HEK293 (cell line): ENCODE data around the gene TAF1B.
"Not testable (repeated sequence)": the region's sequence is repeated elsewhere in the genome, so short reads cannot be mapped to it uniquely, and the experiment has no call there.

Experiments used
- CTCF ChIA-PET: fragments of 350-600 bp; formaldehyde crosslinking; extraction: SDS; loops from one replicate; lab custom pipeline; 2021; ENCODE audit warnings: antibody characterized with exemption; lab: Yijun Ruan, JAX
- POLR2A ChIA-PET: fragments of 300-600 bp; formaldehyde crosslinking; extraction: SDS; loops from one replicate; lab custom pipeline; 2020; ENCODE audit warnings: antibody characterized with exemption, inconsistent platforms; lab: Yijun Ruan, JAX
- H3K27ac ChIP-seq: fragments of 200-500 bp; sonication (Bioruptor generic); 2 replicates; pipeline ENCODE4 v1.5.1; 2014; ENCODE audit warnings: low read depth, low read length, control low read depth, inconsistent platforms; ENCODE audit errors: extremely low read depth
- H3K36me3 ChIP-seq, 2 experiments: fragments of 200-500 bp in 1 of 2; sonication (Bioruptor generic) in 1 of 2; 1 replicate in 1 of 2; 2 replicates in 1 of 2; pipeline ENCODE4 v1.5.1; 2014 to 2017; ENCODE audit warnings: inconsistent platforms in 2 of 2, low read length in 2 of 2; ENCODE audit not compliant: control insufficient read depth in 2 of 2, insufficient read depth in 1 of 2
- H3K4me1 ChIP-seq: fragments of 200-500 bp; sonication (Bioruptor generic); 2 replicates; pipeline ENCODE4 v1.5.1; 2014; ENCODE audit warnings: mild to moderate bottlenecking, low read length, inconsistent platforms; ENCODE audit not compliant: control insufficient read depth, insufficient read depth
- H3K4me3 ChIP-seq: 2 replicates; pipeline ENCODE4 v1.5.1; 2011; ENCODE audit warnings: low read depth, mild to moderate bottlenecking, control low read depth, low read length, moderate library complexity
- H3K9me3 ChIP-seq: fragments of 200-500 bp; sonication (Bioruptor generic); 2 replicates; pipeline ENCODE4 v1.5.1; 2014; ENCODE audit warnings: low read depth, low read length, inconsistent platforms; ENCODE audit not compliant: control insufficient read depth, insufficient read depth
- FEZF1 ChIP-seq: fragments of 450-650 bp; formaldehyde crosslinking; IDR thresholded peaks from 2 replicates; pipeline ENCODE4 v1.5.1; 2016; ENCODE audit warnings: missing biosample characterization, missing genetic modification characterization
- HOXA7 ChIP-seq: sonication (generic); formaldehyde crosslinking; IDR thresholded peaks from 2 replicates; pipeline ENCODE4 v1.8.1; 2022; ENCODE audit warnings: missing genetic modification reagents, borderline replicate concordance
- MZF1 ChIP-seq: fragments of 450-650 bp; formaldehyde crosslinking; IDR thresholded peaks from 2 replicates; pipeline ENCODE4 v1.5.1; 2017; ENCODE audit warnings: missing biosample characterization, missing genetic modification characterization, borderline replicate concordance
- OSR2 ChIP-seq: fragments of 450-650 bp; formaldehyde crosslinking; IDR thresholded peaks from 2 replicates; pipeline ENCODE4 v1.5.1; 2016; ENCODE audit warnings: missing biosample characterization, missing genetic modification characterization
- TRIM28 ChIP-seq: IDR thresholded peaks from 2 replicates; pipeline ENCODE4 v1.6.1; 2011; ENCODE audit warnings: low read length, control low read depth, borderline replicate concordance
- ZBTB6 ChIP-seq: fragments of 450-650 bp; formaldehyde crosslinking; IDR thresholded peaks from 2 replicates; pipeline ENCODE4 v1.5.1; 2017; ENCODE audit warnings: missing biosample characterization, missing genetic modification characterization
- ZFP69B ChIP-seq: fragments of 450-650 bp; formaldehyde crosslinking; IDR thresholded peaks from 2 replicates; pipeline ENCODE4 v1.5.1; 2016; ENCODE audit warnings: missing biosample characterization, missing genetic modification characterization
- ZNF112 ChIP-seq: fragments of 450-650 bp; formaldehyde crosslinking; IDR thresholded peaks from 2 replicates; pipeline ENCODE4 v1.5.0; 2017; ENCODE audit warnings: missing biosample characterization, missing genetic modification characterization
- ZNF146 ChIP-seq: fragments of 450-650 bp; formaldehyde crosslinking; IDR thresholded peaks from 2 replicates; pipeline ENCODE4 v1.5.1; 2016; ENCODE audit warnings: missing biosample characterization, missing genetic modification characterization
- ZNF148 ChIP-seq: fragments of 450-650 bp; formaldehyde crosslinking; IDR thresholded peaks from 2 replicates; pipeline ENCODE4 v1.5.0; 2017; ENCODE audit warnings: missing biosample characterization, missing genetic modification characterization, borderline replicate concordance
- ZNF221 ChIP-seq: fragments of 450-650 bp; formaldehyde crosslinking; IDR thresholded peaks from 2 replicates; pipeline ENCODE4 v1.5.1; 2017; ENCODE audit warnings: missing biosample characterization, missing genetic modification characterization, borderline replicate concordance
- ZNF266 ChIP-seq: fragments of 450-650 bp; formaldehyde crosslinking; IDR thresholded peaks from 2 replicates; pipeline ENCODE4 v1.5.1; 2016; ENCODE audit warnings: missing biosample characterization, missing genetic modification characterization, low read depth
- ZNF324 ChIP-seq: fragments of 450-650 bp; formaldehyde crosslinking; IDR thresholded peaks from 2 replicates; pipeline ENCODE4 v1.5.1; 2016; ENCODE audit warnings: missing biosample characterization, missing genetic modification characterization
- ZNF362 ChIP-seq: fragments of 450-650 bp; formaldehyde crosslinking; IDR thresholded peaks from 2 replicates; pipeline ENCODE4 v1.5.1; 2016; ENCODE audit warnings: missing biosample characterization, missing genetic modification characterization
- ZNF37A ChIP-seq: fragments of 450-650 bp; IDR thresholded peaks from 2 replicates; pipeline ENCODE4 v1.5.1; 2018; ENCODE audit warnings: missing biosample characterization, missing genetic modification characterization
- ZNF48 ChIP-seq: fragments of 450-650 bp; formaldehyde crosslinking; IDR thresholded peaks from 2 replicates; pipeline ENCODE4 v1.5.1; 2016; ENCODE audit warnings: missing biosample characterization, missing genetic modification characterization
- ZNF548 ChIP-seq: fragments of 450-650 bp; formaldehyde crosslinking; IDR thresholded peaks from 2 replicates; pipeline ENCODE4 v1.5.1; 2016; ENCODE audit warnings: missing biosample characterization, missing genetic modification characterization
- ZNF624 ChIP-seq: fragments of 450-650 bp; formaldehyde crosslinking; IDR thresholded peaks from 2 replicates; pipeline ENCODE4 v1.5.1; 2017; ENCODE audit warnings: missing biosample characterization, missing genetic modification characterization
- ZNF747 ChIP-seq: fragments of 450-650 bp; formaldehyde crosslinking; IDR thresholded peaks from 2 replicates; pipeline ENCODE4 v1.5.1; 2016; ENCODE audit warnings: missing biosample characterization, missing genetic modification characterization
- ZNF776 ChIP-seq: fragments of 450-650 bp; formaldehyde crosslinking; IDR thresholded peaks from 2 replicates; pipeline ENCODE4 v1.5.0; 2017; ENCODE audit warnings: missing biosample characterization, missing genetic modification characterization, borderline replicate concordance
- ZNF777 ChIP-seq: fragments of 450-650 bp; formaldehyde crosslinking; IDR thresholded peaks from 2 replicates; pipeline ENCODE4 v1.5.1; 2017; ENCODE audit warnings: missing biosample characterization, missing genetic modification characterization, borderline replicate concordance

The TAF1B gene

GRCh38 chr2:9918275-9918674, 75.0 kb downstream of the TAF1B start:
- ChIA-PET CTCF (no interaction called here), POLR2A (no interaction called here)
- Histone ChIP-seq H3K4me3 (no peak overlapping the region), H3K9me3 (no peaks in the 10 kb centered on the region), H3K36me3 (peaks cover 16 to 66% of the 10 kb centered on the region in 2 experiments), H3K4me1 (no peaks in the 10 kb centered on the region), H3K27ac (no peak overlapping the region)
- TF ChIP-seq TRIM28 (no peak), ZNF747 (no peak), ZBTB6 (tag by site-specific recombination) (no peak), MZF1 (tag by site-specific recombination) (no peak), HOXA7 (CRISPR knock-in tag) (no peak), ZFP69B (tag by site-specific recombination) (no peak), ZNF624 (tag by site-specific recombination) (no peak), ZNF221 (no peak), ZNF548 (tag by site-specific recombination) (no peak), ZNF112 (tag by site-specific recombination) (no peak), ZNF362 (tag by site-specific recombination) (no peak), OSR2 (tag by site-specific recombination) (no peak), ZNF776 (tag by site-specific recombination) (no peak)

GRCh38 chr2:9919512-9919911, 76.2 kb downstream of the TAF1B start:
- ChIA-PET POLR2A (no interaction called here), CTCF (interaction anchor here (1.2 kb wide), 1 partner anchor 28 kb away, joined by 3 read pairs; no protein-coding TSS in a partner anchor)
- TF ChIP-seq FEZF1 (tag by site-specific recombination) (no peak), ZNF148 (tag by site-specific recombination) (no peak), ZNF37A (no peak), ZNF48 (tag by site-specific recombination) (no peak), ZNF324 (tag by site-specific recombination) (no peak), ZNF266 (tag by site-specific recombination) (no peak), ZNF777 (tag by site-specific recombination) (no peak)
- TF ChIP-seq, all 188 proteins: peak for 0
- H3K4me3 ChIP-seq = no peak overlapping the region
- H3K27ac ChIP-seq = no peak overlapping the region
- peaks cover 16 to 59% of the 10 kb centered on the region in 2 experiments for H3K36me3 ChIP-seq
- no peaks in the 10 kb centered on the region for H3K4me1 ChIP-seq
- no peaks in the 10 kb centered on the region for H3K9me3 ChIP-seq

GRCh38 chr2:9927020-9927419, 83.7 kb downstream of the TAF1B start:
- H3K4me3 ChIP-seq, H3K27ac ChIP-seq, POLR2A ChIA-PET, H3K9me3 ChIP-seq: not testable (repeated sequence)
- H3K36me3 ChIP-seq = peaks cover 3 to 17% of the 10 kb centered on the region in 2 experiments; a peak in 2 of 3 replicates
- peak; percentile 65 for TF ChIP-seq ZNF146 (tag by site-specific recombination)
- TF ChIP-seq, all 188 proteins: peak for 1; not testable (repeated sequence) for 187
- H3K4me1 ChIP-seq, CTCF ChIA-PET: not testable (repeated sequence)
